Measurements from ENCODE around the gene ZNF407. TPM values are rescaled to one million over a fixed set of nuclear protein-coding genes. Genes with fewer than 3 reads are reported as not detected.
"Not testable (repeated sequence)": the region's sequence is repeated elsewhere in the genome, so short reads cannot be mapped to it uniquely, and the experiment has no call there.

ZNF407 gene
- polyA plus RNA-seq, 3 donors: 9.1 to 10.6 (median 10.5) TPM

DNA sequence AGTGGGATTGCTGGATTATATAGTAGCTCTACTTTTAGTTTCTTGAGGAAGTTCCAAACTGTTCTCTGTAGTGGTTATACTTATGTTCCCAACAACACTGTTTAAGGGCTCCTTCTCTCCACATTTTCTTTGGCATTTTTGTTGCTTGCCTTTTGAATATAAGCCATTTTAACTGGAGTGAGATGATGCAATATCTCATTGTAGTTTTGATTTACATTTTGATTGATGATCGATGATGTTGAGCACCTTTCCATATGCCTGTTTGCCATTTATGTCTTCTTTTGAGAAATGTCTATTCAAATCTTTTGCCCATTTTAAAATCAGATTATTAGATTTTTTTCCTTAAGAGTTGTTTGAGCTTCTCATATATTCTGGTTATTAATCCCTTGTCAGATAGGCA is 368.0 kb downstream of the ZNF407 start:
- DNase-seq: no peak

GRCh38 chr18:74967438-74967837 is 369.8 kb downstream of the ZNF407 start:
- no peak for DNase-seq

DNA sequence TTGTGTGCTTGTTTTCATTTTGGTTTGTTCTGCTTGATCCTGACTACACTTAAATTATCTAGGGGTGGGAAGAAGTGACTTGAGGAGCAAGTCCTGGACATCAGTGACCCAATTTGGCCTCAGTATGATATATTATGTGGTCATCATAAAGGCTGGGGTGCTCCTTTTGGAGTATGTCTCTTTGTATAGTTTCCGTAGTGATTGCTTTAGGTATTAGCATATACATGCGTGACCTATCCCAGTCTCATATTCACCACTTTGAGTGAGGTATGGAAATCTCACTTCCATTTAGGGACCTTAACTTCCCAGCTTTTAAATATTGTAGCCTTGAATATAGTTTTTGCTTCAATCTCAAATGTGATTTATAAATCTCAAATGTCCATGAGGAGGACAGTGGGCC is 370.3 kb downstream of the ZNF407 start:
- no peak for DNase-seq

DNA sequence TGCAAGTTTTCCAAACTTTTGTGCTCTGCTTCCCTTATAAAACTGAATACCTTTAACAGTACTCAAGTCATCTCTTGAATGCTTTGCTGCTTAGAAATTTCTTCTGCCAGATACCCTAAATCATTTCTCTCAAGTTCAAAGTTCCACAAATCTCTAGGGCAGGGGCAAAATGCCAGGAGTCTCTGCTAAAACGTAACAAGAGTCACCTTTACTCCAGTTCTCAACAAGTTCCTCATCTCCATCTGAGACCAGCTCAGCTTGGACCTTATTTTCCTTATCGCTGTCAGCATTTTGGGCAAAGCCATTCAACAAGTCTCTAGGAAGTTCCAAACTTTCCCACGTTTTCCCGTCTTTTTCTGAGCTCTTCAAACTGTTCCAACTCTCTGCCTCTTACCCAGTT is 373.7 kb downstream of the ZNF407 start:
- DNase-seq: not testable (repeated sequence)

GRCh38 chr18:74971776-74972175 is 374.1 kb downstream of the ZNF407 start:
- DNase-seq: not testable (repeated sequence)

- no peak for DNase-seq
Observed at GRCh38 chr18:74972354-74972753, 374.7 kb downstream of the ZNF407 start.

DNA sequence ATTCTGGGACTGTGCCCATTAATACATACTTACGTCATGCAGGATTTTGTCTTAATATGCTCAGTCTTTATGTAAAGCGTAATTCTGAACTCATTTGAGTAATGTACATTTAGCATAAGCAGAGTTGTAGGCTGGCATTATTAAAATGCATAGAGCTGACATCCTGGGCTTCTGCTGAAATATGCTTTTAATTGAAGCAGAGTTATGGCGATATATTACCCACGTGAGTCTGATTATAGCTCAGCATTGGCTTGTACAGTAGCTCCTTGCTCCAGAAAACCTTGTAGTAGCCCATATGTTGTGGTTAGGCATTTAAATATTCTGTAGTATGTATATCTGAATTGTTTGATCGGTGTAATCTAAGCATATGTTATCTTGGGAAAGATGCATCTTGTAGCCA is 377.3 kb downstream of the ZNF407 start:
- DNase-seq: no peak

GRCh38 chr18:74976331-74976909 is 378.8 kb downstream of the ZNF407 start:
- no peak for DNase-seq

DNA sequence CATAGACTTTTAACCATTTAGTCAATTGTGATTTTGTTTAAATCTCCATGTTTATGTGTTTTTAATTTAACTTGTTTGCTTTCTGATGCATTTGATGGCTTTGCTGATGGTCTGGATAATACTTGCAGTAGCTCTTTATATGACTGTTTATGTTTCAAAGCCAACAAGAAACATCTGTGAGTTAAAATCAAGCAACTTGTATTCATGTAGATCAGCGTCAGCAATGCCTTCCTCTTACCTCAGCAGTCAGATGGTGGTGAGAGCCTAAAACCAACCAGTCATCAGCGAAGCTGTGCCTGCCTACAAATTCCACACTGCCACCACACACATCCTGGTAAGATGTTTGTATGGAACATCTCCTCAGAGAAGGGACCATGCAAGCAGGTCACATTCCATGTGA is 379.4 kb downstream of the ZNF407 start:
- no peak for DNase-seq

- no peak for DNase-seq
Observed at GRCh38 chr18:74980669-74981068, 383.0 kb downstream of the ZNF407 start.

DNA sequence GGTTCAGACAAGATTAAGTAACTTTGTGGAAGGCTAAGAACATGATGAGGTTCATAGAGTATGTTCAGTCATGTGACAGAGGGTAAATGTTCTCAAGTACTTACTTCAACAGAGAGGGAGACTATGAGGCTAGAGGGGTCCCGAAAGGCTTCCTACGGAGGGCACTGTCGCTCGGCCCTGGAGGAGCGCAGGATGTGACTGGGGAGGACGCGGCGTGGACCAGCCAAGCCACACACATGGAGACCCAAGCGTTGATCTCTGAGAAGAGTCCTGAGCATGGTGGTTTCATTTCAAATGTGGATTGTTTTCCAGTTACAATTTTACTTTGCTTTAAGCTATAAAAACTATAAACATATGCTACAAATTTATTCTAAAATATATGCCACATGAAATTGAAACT is 383.8 kb downstream of the ZNF407 start:
- DNase-seq: no peak

DNA sequence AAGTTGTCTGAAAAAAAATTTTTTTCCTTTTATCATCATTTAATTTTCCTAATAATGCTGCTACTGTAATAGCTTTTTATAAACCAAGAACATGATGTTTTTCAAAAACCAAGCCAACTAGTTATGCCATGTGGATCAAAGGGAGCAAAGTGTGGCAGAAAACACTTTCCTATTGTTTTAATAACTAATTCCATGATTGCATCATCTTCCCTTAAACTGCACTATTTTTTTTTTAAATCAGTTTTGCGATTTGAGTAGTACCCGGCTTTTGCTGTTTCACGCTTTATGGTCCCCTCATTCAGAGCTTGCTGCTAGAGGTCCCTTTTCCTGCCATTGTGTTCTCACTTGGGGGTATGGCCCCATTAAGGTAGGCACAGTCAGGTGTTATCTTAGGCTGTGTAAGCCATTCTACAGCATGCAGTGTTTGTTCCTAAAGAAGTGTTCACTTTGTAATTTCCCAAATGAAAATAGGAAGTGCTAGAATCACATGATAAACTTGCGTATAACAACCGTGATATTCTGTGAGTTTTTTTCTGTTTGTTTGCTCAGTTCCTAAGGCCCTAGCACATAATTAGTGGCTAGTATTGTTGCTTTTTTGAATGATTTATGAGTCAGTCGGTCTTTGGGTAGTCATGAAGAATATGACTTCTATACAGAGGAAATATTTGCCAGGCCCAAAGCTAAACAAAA is 385.4 kb downstream of the ZNF407 start:
- no peak for DNase-seq

- no peak for DNase-seq
Observed at GRCh38 chr18:74989134-74989533, 391.5 kb downstream of the ZNF407 start.

DNA sequence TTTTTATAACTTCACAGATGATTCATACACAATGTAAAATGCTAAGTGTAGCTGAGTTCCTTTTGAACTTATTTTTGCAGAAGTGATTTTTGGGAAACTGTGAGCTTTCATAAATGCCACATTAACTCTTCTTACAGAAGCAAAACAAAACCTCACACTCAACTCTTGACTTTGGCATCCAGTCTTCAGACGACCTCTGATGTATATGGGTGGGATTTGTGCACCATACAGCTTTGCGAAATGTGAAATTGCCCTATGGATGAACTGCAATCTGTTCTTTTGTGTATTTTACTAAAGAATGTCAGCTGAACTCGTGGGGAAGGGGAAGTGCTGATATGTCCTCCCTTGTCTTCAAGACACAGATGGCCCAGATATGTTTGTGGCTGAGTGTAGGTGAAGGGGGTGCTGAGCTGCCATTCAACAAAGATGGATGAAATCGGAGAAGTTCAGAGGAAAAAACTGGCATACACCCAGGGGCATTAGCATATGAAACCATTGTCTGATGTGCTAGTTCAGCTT is 393.0 kb downstream of the ZNF407 start:
- no peak for DNase-seq

GRCh38 chr18:74994502-74995418 is 397.1 kb downstream of the ZNF407 start:
- DNase-seq: no peak

GRCh38 chr18:74995419-74995736 is 397.7 kb downstream of the ZNF407 start:
- no peak for DNase-seq

GRCh38 chr18:74996055-74996454 is 398.4 kb downstream of the ZNF407 start:
- no peak for DNase-seq

GRCh38 chr18:74996996-74997395 is 399.3 kb downstream of the ZNF407 start:
- DNase-seq: no peak

DNA sequence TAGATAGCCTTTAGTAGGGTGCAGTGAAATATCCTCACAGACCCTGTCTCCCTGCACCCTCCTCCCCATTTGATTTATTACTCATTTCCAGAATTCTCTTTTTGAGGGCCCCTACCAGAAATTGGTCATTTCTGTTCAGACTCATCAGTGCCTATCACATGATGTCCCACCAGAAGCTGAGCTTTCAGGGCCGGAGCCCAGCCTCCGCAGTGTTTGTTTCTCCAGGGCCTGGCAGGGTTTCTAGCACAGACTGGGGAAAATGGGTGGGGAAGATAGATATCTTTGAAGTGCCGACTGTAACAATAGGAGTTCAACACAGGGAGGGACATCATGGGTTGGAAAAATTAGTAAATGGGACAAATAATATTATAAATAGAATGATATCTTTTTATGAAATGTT is 403.2 kb downstream of the ZNF407 start:
- no peak for DNase-seq

GRCh38 chr18:75003039-75003438 is 405.4 kb downstream of the ZNF407 start:
- DNase-seq: no peak

- DNase-seq: no peak
Observed at GRCh38 chr18:75003764-75004690, 406.4 kb downstream of the ZNF407 start.

DNA sequence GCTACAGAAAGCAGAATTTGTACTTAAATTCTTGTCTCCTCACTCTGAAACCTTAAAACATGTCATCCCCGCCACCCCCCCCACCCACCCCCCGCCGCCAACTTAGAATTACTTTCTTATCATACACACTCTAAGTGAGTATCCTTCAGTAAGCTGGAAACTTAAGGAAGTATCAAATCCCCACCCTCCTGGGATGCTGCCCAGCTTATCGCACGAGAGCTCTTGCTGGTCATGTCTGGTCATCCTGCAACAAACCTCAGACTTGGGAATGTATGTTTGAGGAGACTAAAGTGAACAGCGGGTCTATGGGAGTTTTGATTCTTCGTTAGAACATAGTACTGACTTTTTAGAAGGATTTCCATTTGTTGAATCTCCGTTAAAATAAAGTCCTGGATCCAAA is 408.0 kb downstream of the ZNF407 start:
- DNase-seq: no peak

All from renal pelvis (tissue), 4 donors.